ENCODE data around the gene SCGB2A2. TPM values are rescaled to one million over a fixed set of nuclear protein-coding genes. Genes with fewer than 3 reads are reported as not detected.

Gene SCGB2A2
- not detected for total RNA-seq
- under 1 TPM in 1 of 3 donors, not detected in 2; 0.59 TPM for polyA plus RNA-seq
- long read RNA-seq, donor 1: 0 reads
- long read RNA-seq, donor 2: 0 reads

DNA sequence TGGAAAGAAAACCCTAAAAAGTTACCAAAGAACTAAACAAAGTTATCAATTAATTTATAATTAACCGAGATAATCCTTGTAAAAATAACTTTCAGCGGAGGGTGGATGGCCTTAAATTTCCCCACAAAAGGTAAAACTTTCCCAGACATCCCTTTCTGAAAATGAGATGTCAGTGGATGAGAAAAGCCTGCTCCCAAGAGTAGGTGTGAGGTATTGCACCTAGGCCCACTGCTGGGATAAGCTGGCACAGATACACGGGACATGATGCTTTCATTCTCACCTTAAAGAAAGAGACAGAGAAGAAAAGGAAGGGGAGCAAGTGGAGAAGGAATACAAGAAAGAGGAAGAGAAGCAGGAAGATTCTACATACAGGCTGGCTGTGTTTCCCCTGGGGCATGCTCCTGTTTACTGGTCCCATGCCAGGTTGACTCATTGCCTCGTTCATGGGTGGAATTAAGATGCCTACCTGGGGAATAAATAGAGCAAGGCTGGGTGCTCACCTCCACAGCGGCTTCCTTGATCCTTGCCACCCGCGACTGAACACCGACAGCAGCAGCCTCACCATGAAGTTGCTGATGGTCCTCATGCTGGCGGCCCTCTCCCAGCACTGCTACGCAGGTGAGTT, at the start of gene SCGB2A2:
TSS of gene SCGB2A2 (plus strand) at position 505 of the 625 bp plus-strand sequence. CDS start at position 564, 59 bp downstream.
- Histone ChIP-seq H3K4me1 (no peaks in the 10 kb centered on the region), H3K27me3 (ENCODE audit: insufficient read depth in 3 of 3, low read length in 2 of 3) (peaks cover 0 to 7% (median 0%) of the 10 kb centered on the region in 3 donors), H3K27ac (no peak within 1 kb of the TSS), H3K9me3 (no peaks in the 10 kb centered on the region), H3K36me3 (ENCODE audit: insufficient read depth in 1 of 2, low read depth in 1 of 2) (no peaks in the 10 kb centered on the region), H3K4me3 (no peak within 1 kb of the TSS)
- intact Hi-C loops (cut with DNase I): no loop called here
- peak; percentile 32 for TF ChIP-seq CTCF (IDR thresholded peaks at IDR 0.05)
- ATAC-seq (no peak), DNase-seq (no peak)
- 70 to 73% (median 73%) methylated on average over 10 of the region's 10 CpGs for WGBS, 3 donors

- no peak overlapping the region for H3K4me3 ChIP-seq
- DNase-seq (no peak), ATAC-seq (no peak)
- no peaks in the 10 kb centered on the region for H3K4me1 ChIP-seq
- no peak for TF ChIP-seq CTCF (IDR thresholded peaks at IDR 0.05)
- no peaks in the 10 kb centered on the region for H3K27me3 ChIP-seq (ENCODE audit: insufficient read depth in 3 of 3, low read length in 2 of 3)
- intact Hi-C loops (cut with DNase I): no loop called here
- H3K27ac ChIP-seq: no peak overlapping the region
- H3K9me3 ChIP-seq: peaks cover 36% of the 10 kb centered on the region
- H3K36me3 ChIP-seq (ENCODE audit: insufficient read depth in 1 of 2, low read depth in 1 of 2): no peaks in the 10 kb centered on the region
- WGBS, 3 donors: 81 to 91% (median 86%) methylated on average over 3 of the region's 3 CpGs
Measured at GRCh38 chr11:62221498-62221897, 48.5 kb upstream of the SCGB2A2 start.

DNA sequence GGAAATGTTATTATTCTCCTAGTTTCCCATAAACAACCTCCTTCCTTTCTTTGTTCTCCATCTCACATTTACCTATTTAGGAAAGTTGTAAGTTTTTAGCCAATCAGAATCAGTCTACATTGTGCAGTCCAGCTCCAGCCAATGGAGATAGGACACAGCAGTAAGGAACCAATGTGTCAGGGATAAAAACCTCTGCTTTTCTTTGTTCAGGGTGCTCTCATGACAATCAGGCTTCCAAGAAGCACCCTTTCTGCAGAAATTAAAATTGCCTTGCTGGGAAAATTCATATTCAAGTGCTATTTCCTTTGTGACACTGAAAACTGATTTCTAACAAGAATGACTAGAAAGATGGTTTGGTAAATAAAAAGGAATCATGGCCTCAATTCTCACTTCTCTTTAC, 46.9 kb upstream of the SCGB2A2 start:
- intact Hi-C loops (cut with DNase I): no loop called here
- no peaks in the 10 kb centered on the region for H3K4me1 ChIP-seq

DNA sequence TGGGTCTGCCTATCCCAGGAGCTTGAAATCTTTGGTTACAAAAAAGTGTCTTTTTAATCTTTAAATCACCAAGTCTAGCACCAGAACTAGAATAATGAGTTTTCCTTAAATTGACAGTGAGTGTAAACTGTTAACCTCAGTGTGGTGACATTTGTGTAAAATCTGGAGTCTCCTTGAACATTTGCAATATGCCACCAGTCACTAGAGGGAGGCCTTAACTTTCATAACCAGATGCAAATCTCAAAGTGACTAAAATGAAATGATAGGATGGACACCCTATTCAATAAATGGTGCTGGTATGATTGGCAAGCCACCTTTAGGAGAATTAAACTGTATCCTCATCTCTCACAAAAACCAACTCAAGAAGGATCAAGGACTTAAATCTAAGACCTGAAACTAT, 36.2 kb upstream of the SCGB2A2 start:
- H3K4me1 ChIP-seq: no peaks in the 10 kb centered on the region
- intact Hi-C loops (cut with DNase I): loop anchor here in 1 of 2 donors (5.0 kb wide), 1 partner anchor 79 kb away; no protein-coding TSS in a partner anchor
- ATAC-seq (no peak), DNase-seq (no peak)
- H3K9me3 ChIP-seq: no peaks in the 10 kb centered on the region
- TF ChIP-seq CTCF (IDR thresholded peaks at IDR 0.05): peak; percentile 8
- H3K4me3 ChIP-seq: no peak overlapping the region
- peaks cover 0 to 12% (median 2%) of the 10 kb centered on the region in 3 donors for H3K27me3 ChIP-seq (ENCODE audit: insufficient read depth in 3 of 3, low read length in 2 of 3)
- H3K27ac ChIP-seq: no peak overlapping the region
- no peaks in the 10 kb centered on the region for H3K36me3 ChIP-seq (ENCODE audit: insufficient read depth in 1 of 2, low read depth in 1 of 2)

More for the DNA sequence above, 46.9 kb upstream of the SCGB2A2 start:
- H3K4me3 ChIP-seq: no peak overlapping the region
- no peak overlapping the region for H3K27ac ChIP-seq
- ATAC-seq (no peak), DNase-seq (no peak)
- no peaks in the 10 kb centered on the region for H3K36me3 ChIP-seq (ENCODE audit: insufficient read depth in 1 of 2, low read depth in 1 of 2)
- H3K27me3 ChIP-seq (ENCODE audit: insufficient read depth in 3 of 3, low read length in 2 of 3): no peaks in the 10 kb centered on the region
- no peak for TF ChIP-seq CTCF (IDR thresholded peaks at IDR 0.05)
- H3K9me3 ChIP-seq: peaks cover 36% of the 10 kb centered on the region

- no peaks in the 10 kb centered on the region for H3K4me1 ChIP-seq
- no peaks in the 10 kb centered on the region for H3K36me3 ChIP-seq (ENCODE audit: insufficient read depth in 1 of 2, low read depth in 1 of 2)
- intact Hi-C loops (cut with DNase I): loop anchor here in 1 of 2 donors (5.0 kb wide), 1 partner anchor 71 kb away; no protein-coding TSS in a partner anchor
- no peaks in the 10 kb centered on the region for H3K9me3 ChIP-seq
- ATAC-seq (no peak), DNase-seq (no peak)
- no peak overlapping the region for H3K4me3 ChIP-seq
- H3K27ac ChIP-seq: no peak overlapping the region
- H3K27me3 ChIP-seq (ENCODE audit: insufficient read depth in 3 of 3, low read length in 2 of 3): peaks cover 0 to 12% (median 2%) of the 10 kb centered on the region in 3 donors
- WGBS, 3 donors: 69 to 76% (median 73%) methylated on average over 2 of the region's 2 CpGs
- no peak for TF ChIP-seq CTCF (IDR thresholded peaks at IDR 0.05)
Measured at GRCh38 chr11:62236187-62236586, 33.8 kb upstream of the SCGB2A2 start.

Measured in psoas muscle (tissue), 8 donors.